H1 (cell line): ENCODE measurements around the gene NEURL1B. TPM values are rescaled to one million over a fixed set of nuclear protein-coding genes. Genes with fewer than 3 reads are reported as not detected.

ENCODE experiments used
- RAD21 ChIP-seq, 2 experiments: IDR thresholded peaks in 1 of 2; conservative IDR thresholded peaks in 1 of 2; 2 replicates each; pipeline ENCODE4 v1.6.1; 2011; ENCODE audit warnings: low read depth in 2 of 2, low read length in 2 of 2, improper control_type of control experiment in 1 of 2, inconsistent platforms in 1 of 2, mild to moderate bottlenecking in 1 of 2, moderate library complexity in 1 of 2
- RBBP5 ChIP-seq: IDR thresholded peaks from 2 replicates; pipeline ENCODE4 v1.7.1; 2012; ENCODE audit warnings: low read depth, mild to moderate bottlenecking, inconsistent platforms, low read length, moderate library complexity, borderline replicate concordance
- polyA plus RNA-seq, 7 experiments: library from polyadenylated mRNA; depleted of rRNA in 3 of 7; stranded (reverse) in 5 of 7; unstranded in 2 of 7; fragments of >200 nt in 5 of 7; fragments of 200-250 nt in 2 of 7; gene quantifications; 1 replicate in 5 of 7; 2 replicates in 1 of 7; 4 replicates in 1 of 7; pipeline versions ENCODE4 v1.2.1 to v1.2.3, GENCODE V29; 2011 to 2013; ENCODE audit warnings: missing spikeins in 2 of 7, mixed read lengths in 2 of 7
- total RNA-seq: library from RNA; stranded (reverse); fragmentation: NEBNext Ultra II Directional; extraction: Animal tissue kit (Norgen Biotek cat#: 25700); gene quantifications from 2 replicates; pipeline ENCODE4 v1.2.1, GENCODE V29; 2021
- TF ChIP-seq, protein P1 (sequence below): fragments of 300-600 bp; sonication (generic); IDR thresholded peaks from 2 replicates; pipeline ENCODE4 v1.7.1; 2012; ENCODE audit warnings: low read length, moderate library complexity, mild to moderate bottlenecking, inconsistent platforms; ENCODE audit not compliant: insufficient replicate concordance

The NEURL1B gene
- total and polyA plus RNA-seq, 2 of the 8 experiments (the other 6 are each of a cell fraction or from before 2014, with no cell fraction given) = 3.3 to 6.1 TPM

DNA sequence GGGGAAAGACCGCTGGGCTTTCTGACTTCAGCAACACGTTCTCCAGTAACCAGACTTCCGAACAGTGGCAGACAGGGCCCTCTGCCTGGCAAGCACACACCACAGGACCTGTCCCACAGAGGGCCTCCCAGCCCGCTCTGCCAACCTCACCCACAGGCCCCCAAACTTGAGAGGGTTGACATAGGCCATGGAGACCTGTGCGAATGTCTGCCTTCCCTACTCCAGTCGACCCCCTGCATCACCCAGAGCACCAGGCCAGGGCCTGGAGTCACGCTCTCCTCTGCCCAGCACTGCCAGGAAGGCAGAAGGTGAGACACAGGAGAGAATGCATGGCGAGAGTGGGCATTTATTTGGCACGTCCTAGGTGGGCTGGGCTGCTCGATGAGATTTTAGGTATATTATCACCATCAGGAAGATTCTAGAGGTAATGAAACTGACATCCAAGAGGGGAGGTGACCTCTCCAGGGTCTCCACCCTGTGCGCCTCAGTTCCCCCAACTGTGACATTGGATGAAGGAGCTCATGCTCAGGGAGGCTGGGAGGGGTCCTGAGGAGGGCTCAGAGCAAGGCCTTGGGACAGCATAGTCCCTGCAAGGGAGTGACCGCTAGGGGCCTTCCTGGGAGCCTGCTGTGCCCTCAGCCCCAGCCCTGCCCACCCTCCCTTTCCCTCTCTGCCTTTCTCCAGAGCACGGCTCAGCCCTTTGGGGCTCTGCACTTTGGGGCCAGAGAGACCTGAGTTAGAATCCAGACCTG is 75.0 kb downstream of the NEURL1B start (continued):
- TF ChIP-seq, protein P1, sequence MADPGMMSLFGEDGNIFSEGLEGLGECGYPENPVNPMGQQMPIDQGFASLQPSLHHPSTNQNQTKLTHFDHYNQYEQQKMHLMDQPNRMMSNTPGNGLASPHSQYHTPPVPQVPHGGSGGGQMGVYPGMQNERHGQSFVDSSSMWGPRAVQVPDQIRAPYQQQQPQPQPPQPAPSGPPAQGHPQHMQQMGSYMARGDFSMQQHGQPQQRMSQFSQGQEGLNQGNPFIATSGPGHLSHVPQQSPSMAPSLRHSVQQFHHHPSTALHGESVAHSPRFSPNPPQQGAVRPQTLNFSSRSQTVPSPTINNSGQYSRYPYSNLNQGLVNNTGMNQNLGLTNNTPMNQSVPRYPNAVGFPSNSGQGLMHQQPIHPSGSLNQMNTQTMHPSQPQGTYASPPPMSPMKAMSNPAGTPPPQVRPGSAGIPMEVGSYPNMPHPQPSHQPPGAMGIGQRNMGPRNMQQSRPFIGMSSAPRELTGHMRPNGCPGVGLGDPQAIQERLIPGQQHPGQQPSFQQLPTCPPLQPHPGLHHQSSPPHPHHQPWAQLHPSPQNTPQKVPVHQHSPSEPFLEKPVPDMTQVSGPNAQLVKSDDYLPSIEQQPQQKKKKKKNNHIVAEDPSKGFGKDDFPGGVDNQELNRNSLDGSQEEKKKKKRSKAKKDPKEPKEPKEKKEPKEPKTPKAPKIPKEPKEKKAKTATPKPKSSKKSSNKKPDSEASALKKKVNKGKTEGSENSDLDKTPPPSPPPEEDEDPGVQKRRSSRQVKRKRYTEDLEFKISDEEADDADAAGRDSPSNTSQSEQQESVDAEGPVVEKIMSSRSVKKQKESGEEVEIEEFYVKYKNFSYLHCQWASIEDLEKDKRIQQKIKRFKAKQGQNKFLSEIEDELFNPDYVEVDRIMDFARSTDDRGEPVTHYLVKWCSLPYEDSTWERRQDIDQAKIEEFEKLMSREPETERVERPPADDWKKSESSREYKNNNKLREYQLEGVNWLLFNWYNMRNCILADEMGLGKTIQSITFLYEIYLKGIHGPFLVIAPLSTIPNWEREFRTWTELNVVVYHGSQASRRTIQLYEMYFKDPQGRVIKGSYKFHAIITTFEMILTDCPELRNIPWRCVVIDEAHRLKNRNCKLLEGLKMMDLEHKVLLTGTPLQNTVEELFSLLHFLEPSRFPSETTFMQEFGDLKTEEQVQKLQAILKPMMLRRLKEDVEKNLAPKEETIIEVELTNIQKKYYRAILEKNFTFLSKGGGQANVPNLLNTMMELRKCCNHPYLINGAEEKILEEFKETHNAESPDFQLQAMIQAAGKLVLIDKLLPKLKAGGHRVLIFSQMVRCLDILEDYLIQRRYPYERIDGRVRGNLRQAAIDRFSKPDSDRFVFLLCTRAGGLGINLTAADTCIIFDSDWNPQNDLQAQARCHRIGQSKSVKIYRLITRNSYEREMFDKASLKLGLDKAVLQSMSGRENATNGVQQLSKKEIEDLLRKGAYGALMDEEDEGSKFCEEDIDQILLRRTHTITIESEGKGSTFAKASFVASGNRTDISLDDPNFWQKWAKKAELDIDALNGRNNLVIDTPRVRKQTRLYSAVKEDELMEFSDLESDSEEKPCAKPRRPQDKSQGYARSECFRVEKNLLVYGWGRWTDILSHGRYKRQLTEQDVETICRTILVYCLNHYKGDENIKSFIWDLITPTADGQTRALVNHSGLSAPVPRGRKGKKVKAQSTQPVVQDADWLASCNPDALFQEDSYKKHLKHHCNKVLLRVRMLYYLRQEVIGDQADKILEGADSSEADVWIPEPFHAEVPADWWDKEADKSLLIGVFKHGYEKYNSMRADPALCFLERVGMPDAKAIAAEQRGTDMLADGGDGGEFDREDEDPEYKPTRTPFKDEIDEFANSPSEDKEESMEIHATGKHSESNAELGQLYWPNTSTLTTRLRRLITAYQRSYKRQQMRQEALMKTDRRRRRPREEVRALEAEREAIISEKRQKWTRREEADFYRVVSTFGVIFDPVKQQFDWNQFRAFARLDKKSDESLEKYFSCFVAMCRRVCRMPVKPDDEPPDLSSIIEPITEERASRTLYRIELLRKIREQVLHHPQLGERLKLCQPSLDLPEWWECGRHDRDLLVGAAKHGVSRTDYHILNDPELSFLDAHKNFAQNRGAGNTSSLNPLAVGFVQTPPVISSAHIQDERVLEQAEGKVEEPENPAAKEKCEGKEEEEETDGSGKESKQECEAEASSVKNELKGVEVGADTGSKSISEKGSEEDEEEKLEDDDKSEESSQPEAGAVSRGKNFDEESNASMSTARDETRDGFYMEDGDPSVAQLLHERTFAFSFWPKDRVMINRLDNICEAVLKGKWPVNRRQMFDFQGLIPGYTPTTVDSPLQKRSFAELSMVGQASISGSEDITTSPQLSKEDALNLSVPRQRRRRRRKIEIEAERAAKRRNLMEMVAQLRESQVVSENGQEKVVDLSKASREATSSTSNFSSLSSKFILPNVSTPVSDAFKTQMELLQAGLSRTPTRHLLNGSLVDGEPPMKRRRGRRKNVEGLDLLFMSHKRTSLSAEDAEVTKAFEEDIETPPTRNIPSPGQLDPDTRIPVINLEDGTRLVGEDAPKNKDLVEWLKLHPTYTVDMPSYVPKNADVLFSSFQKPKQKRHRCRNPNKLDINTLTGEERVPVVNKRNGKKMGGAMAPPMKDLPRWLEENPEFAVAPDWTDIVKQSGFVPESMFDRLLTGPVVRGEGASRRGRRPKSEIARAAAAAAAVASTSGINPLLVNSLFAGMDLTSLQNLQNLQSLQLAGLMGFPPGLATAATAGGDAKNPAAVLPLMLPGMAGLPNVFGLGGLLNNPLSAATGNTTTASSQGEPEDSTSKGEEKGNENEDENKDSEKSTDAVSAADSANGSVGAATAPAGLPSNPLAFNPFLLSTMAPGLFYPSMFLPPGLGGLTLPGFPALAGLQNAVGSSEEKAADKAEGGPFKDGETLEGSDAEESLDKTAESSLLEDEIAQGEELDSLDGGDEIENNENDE = no peak
- no peak for TF ChIP-seq RBBP5
- 0 out of 4 replicates have a peak, but pooled peaks of 1 of the 2 experiments have one; percentile 14 for TF ChIP-seq RAD21 (IDR thresholded peaks at IDR 0.05 in 1 of 2, conservative IDR thresholded peaks at IDR 0.05 in 1 of 2; ENCODE audit: low read depth in 2 of 2, low read length in 2 of 2)
